Activated T-helper 1 cell treated with anti-CD3 and anti-CD28 coated beads, Interleukin-12 subunit alpha, Interleukin-12 subunit beta, Interleukin-2, Interleukin-4 antibody, amounts not matched to agents 30 ng/mL and 10 ng/mL and 1 ng/mL, durations not matched to agents 14 hours and 24 hours and 36 hours (primary cell): Measurements from ENCODE around the gene ZNF740. TPM values are rescaled to one million over a fixed set of nuclear protein-coding genes. Genes with fewer than 3 reads are reported as not detected.
A peak's percentile ranks its signal among the peaks of the same experiment; 100 is the strongest.

Experiments used
- DNase-seq: peaks from one replicate; pipeline ENCODE4 v3.0.0; 2021; ENCODE audit warnings: low spot score
- H3K27ac Mint-ChIP-seq: one replicate; pipeline ENCODE4 v1.8.0; 2021; ENCODE audit warnings: mild to moderate bottlenecking, mixed read lengths
- H3K27me3 Mint-ChIP-seq: one replicate; pipeline ENCODE4 v1.8.0; 2022; ENCODE audit warnings: mild to moderate bottlenecking, moderate library complexity, mixed read lengths; ENCODE audit not compliant: insufficient read depth
- H3K36me3 Mint-ChIP-seq: one replicate; pipeline ENCODE4 v1.8.0; 2021; ENCODE audit warnings: low read depth, mixed read lengths
- H3K4me1 Mint-ChIP-seq: one replicate; pipeline ENCODE4 v1.8.0; 2021; ENCODE audit warnings: low read depth, mixed read lengths
- H3K4me3 Mint-ChIP-seq: one replicate; pipeline ENCODE4 v1.8.0; 2021; ENCODE audit warnings: mild to moderate bottlenecking, moderate library complexity, mixed read lengths
- H3K9me3 Mint-ChIP-seq: one replicate; pipeline ENCODE4 v1.8.0; 2021; ENCODE audit warnings: mixed read lengths
- intact Hi-C: fragments of 100-400 bp; cut with micrococcal nuclease; formaldehyde crosslinking; loops from one replicate; pipeline ENCODE4 v1.15.1; 2024
- total RNA-seq: library from RNA; stranded (reverse); gene quantifications from 2 replicates; pipeline ENCODE4 v1.2.3, GENCODE V29; 2022

The ZNF740 gene
- total RNA-seq, 1 donor from 2014 or later, result 52.8 TPM

- DNase-seq, result peak; percentile 75
- intact Hi-C loops, result loop anchor here (1.0 kb wide), 5 partner anchors 38 to 132 kb away; partner anchors contain the start of genes AAAS and ESPL1
- H3K9me3 Mint-ChIP-seq, result no peaks in the 10 kb centered on the region
- H3K4me1 Mint-ChIP-seq, result peaks cover 78% of the 10 kb centered on the region
- H3K27ac Mint-ChIP-seq, result peak overlapping the region; percentile 11
- H3K4me3 Mint-ChIP-seq, result no peak overlapping the region
- H3K27me3 Mint-ChIP-seq, result no peaks in the 10 kb centered on the region
- peaks cover 42% of the 10 kb centered on the region for H3K36me3 Mint-ChIP-seq
These were observed 32.8 kb downstream of the ZNF740 start for GRCh38 chr12:53213348-53213747.

- Mint-ChIP-seq H3K36me3 (peaks cover 43% of the 10 kb centered on the region), H3K4me1 (peaks cover 77% of the 10 kb centered on the region)
- intact Hi-C loops, result no loop called here
These were observed 33.7 kb downstream of the ZNF740 start for GRCh38 chr12:53214221-53214620.

GRCh38 chr12:53214687-53215455 lies 34.3 kb downstream of the ZNF740 start:
- intact Hi-C loops, result loop anchor here (5.0 kb wide), 1 partner anchor 163 kb away; the partner anchor contains the start of gene TNS2
- H3K36me3 Mint-ChIP-seq, result peaks cover 45% of the 10 kb centered on the region

More at GRCh38 chr12:53214221-53214620, 33.7 kb downstream of the ZNF740 start:
- DNase-seq, result no peak
- Mint-ChIP-seq H3K27ac (peak overlapping the region; percentile 59), H3K27me3 (no peaks in the 10 kb centered on the region), H3K4me3 (no peak overlapping the region), H3K9me3 (no peaks in the 10 kb centered on the region)

GRCh38 chr12:53215497-53215896 lies 35.0 kb downstream of the ZNF740 start:
- no peaks in the 10 kb centered on the region for H3K9me3 Mint-ChIP-seq
- intact Hi-C loops, result loop anchor here (5.0 kb wide), 1 partner anchor 163 kb away; the partner anchor contains the start of gene TNS2
- H3K27ac Mint-ChIP-seq, result no peak overlapping the region
- H3K4me3 Mint-ChIP-seq, result peak overlapping the region; percentile 94
- H3K4me1 Mint-ChIP-seq, result peaks cover 82% of the 10 kb centered on the region
- H3K36me3 Mint-ChIP-seq, result peaks cover 45% of the 10 kb centered on the region
- H3K27me3 Mint-ChIP-seq, result no peaks in the 10 kb centered on the region
- DNase-seq, result no peak

More at GRCh38 chr12:53214687-53215455, 34.3 kb downstream of the ZNF740 start:
- peak overlapping the region; percentile 76 for H3K27ac Mint-ChIP-seq
- H3K27me3 Mint-ChIP-seq, result no peaks in the 10 kb centered on the region
- H3K4me1 Mint-ChIP-seq, result peaks cover 79% of the 10 kb centered on the region
- H3K9me3 Mint-ChIP-seq, result no peaks in the 10 kb centered on the region
- no peak for DNase-seq
- no peak overlapping the region for H3K4me3 Mint-ChIP-seq

GRCh38 chr12:53217051-53217930 lies 36.8 kb downstream of the ZNF740 start:
- Mint-ChIP-seq H3K4me1 (peaks cover 81% of the 10 kb centered on the region), H3K9me3 (no peaks in the 10 kb centered on the region), H3K27ac (peak overlapping the region; percentile 92), H3K27me3 (peaks cover 2% of the 10 kb centered on the region), H3K4me3 (peak overlapping the region; percentile 94), H3K36me3 (peaks cover 40% of the 10 kb centered on the region)
- intact Hi-C loops, result loop anchor here (5.0 kb wide), 1 partner anchor 165 kb away; the partner anchor contains the start of gene TNS2
- DNase-seq, result no peak

GRCh38 chr12:53217931-53218307 lies 37.4 kb downstream of the ZNF740 start:
- peaks cover 2% of the 10 kb centered on the region for H3K27me3 Mint-ChIP-seq
- intact Hi-C loops, result loop anchor here (5.0 kb wide), 1 partner anchor 166 kb away; the partner anchor contains the start of gene TNS2
- H3K36me3 Mint-ChIP-seq, result peaks cover 34% of the 10 kb centered on the region
- H3K9me3 Mint-ChIP-seq, result no peaks in the 10 kb centered on the region
- H3K4me3 Mint-ChIP-seq, result peak overlapping the region; percentile 94
- peaks cover 82% of the 10 kb centered on the region for H3K4me1 Mint-ChIP-seq
- peak overlapping the region; percentile 92 for H3K27ac Mint-ChIP-seq
- no peak for DNase-seq

GRCh38 chr12:53218551-53219291 lies 38.2 kb downstream of the ZNF740 start:
- no peak for DNase-seq
- Mint-ChIP-seq H3K9me3 (no peaks in the 10 kb centered on the region), H3K27me3 (peaks cover 2% of the 10 kb centered on the region), H3K4me1 (peaks cover 82% of the 10 kb centered on the region), H3K27ac (peak overlapping the region; percentile 96), H3K4me3 (peak overlapping the region; percentile 94), H3K36me3 (peaks cover 30% of the 10 kb centered on the region)
- intact Hi-C loops, result loop anchor here (1.0 to 5.0 kb wide), 9 partner anchors 12 to 166 kb away; partner anchors contain the start of genes CSAD, ESPL1, MYG1 and PFDN5

GRCh38 chr12:53219292-53219955 lies 38.9 kb downstream of the ZNF740 start:
- peaks cover 2% of the 10 kb centered on the region for H3K27me3 Mint-ChIP-seq
- peaks cover 24% of the 10 kb centered on the region for H3K36me3 Mint-ChIP-seq
- peaks cover 83% of the 10 kb centered on the region for H3K4me1 Mint-ChIP-seq
- intact Hi-C loops, result loop anchor here (1.0 to 5.0 kb wide), 9 partner anchors 13 to 167 kb away; partner anchors contain the start of genes CSAD, ESPL1, MYG1 and PFDN5
- H3K9me3 Mint-ChIP-seq, result no peaks in the 10 kb centered on the region
- peak; percentile 61 for DNase-seq
- H3K4me3 Mint-ChIP-seq, result peak overlapping the region; percentile 94
- H3K27ac Mint-ChIP-seq, result peak overlapping the region; percentile 96

GRCh38 chr12:53219956-53220693 lies 39.6 kb downstream of the ZNF740 start:
- peaks cover 24% of the 10 kb centered on the region for H3K36me3 Mint-ChIP-seq
- peak overlapping the region; percentile 94 for H3K4me3 Mint-ChIP-seq
- peak; percentile 79 for DNase-seq
- H3K27me3 Mint-ChIP-seq, result peaks cover 2% of the 10 kb centered on the region
- H3K4me1 Mint-ChIP-seq, result peaks cover 83% of the 10 kb centered on the region
- peak overlapping the region; percentile 98 for H3K27ac Mint-ChIP-seq
- no peaks in the 10 kb centered on the region for H3K9me3 Mint-ChIP-seq
- intact Hi-C loops, result loop anchor here (1.0 to 5.0 kb wide), 12 partner anchors 12 to 407 kb away; partner anchors contain the start of genes AAAS, ATF7, CSAD and ESPL1

GRCh38 chr12:53220694-53221202 lies 40.2 kb downstream of the ZNF740 start:
- Mint-ChIP-seq H3K9me3 (no peaks in the 10 kb centered on the region), H3K27ac (peak overlapping the region; percentile 98), H3K36me3 (peaks cover 26% of the 10 kb centered on the region), H3K4me1 (peaks cover 83% of the 10 kb centered on the region), H3K4me3 (peak overlapping the region; percentile 94), H3K27me3 (peaks cover 2% of the 10 kb centered on the region)
- peak; percentile 83 for DNase-seq
- intact Hi-C loops, result loop anchor here (1.0 to 5.0 kb wide), 3 partner anchors 101 to 407 kb away; partner anchors contain the start of genes AAAS, ATF7 and PCBP2
